Neutrophil (primary cell): ENCODE data around the gene EML6.

ENCODE experiments used
- H3K27ac ChIP-seq: fragments of 200-600 bp; sonication (generic); 2 replicates; pipeline ENCODE4 v1.5.1; 2016; ENCODE audit warnings: mild to moderate bottlenecking, moderate library complexity
- H3K27me3 ChIP-seq: fragments of 200-600 bp; sonication (generic); 2 replicates; pipeline ENCODE4 v1.6.0; 2016; ENCODE audit warnings: mild to moderate bottlenecking
- H3K36me3 ChIP-seq: fragments of 200-600 bp; sonication (generic); 2 replicates; pipeline ENCODE4 v1.5.1; 2017
- H3K4me1 ChIP-seq, 2 experiments: fragments of 200-600 bp in 1 of 2; sonication (generic) in 1 of 2; 1 replicate in 1 of 2; 2 replicates in 1 of 2; pipeline versions ENCODE4 v1.5.1 to v1.6.1; 2013 to 2016; ENCODE audit warnings: low read depth in 1 of 2, low read length in 1 of 2, mild to moderate bottlenecking in 1 of 2, moderate library complexity in 1 of 2; ENCODE audit not compliant: control insufficient read depth in 1 of 2, insufficient read depth in 1 of 2
- H3K4me3 ChIP-seq, 2 experiments: fragments of 200-600 bp in 1 of 2; sonication (generic) in 1 of 2; 1 replicate in 1 of 2; 2 replicates in 1 of 2; pipeline ENCODE4 v1.5.1; 2013 to 2016; ENCODE audit warnings: low read depth in 1 of 2, low read length in 1 of 2, mild to moderate bottlenecking in 1 of 2, moderate library complexity in 1 of 2
- H3K9me3 ChIP-seq: fragments of 200-600 bp; sonication (generic); 2 replicates; pipeline ENCODE4 v1.5.1; 2016
- TF ChIP-seq, protein P1 (sequence below): fragments of 200-600 bp; sonication (generic); IDR thresholded peaks from 2 replicates; pipeline ENCODE4 v1.5.1; 2016; ENCODE audit warnings: antibody characterized with exemption

Gene EML6

GRCh38 chr2:54997826-54998225 is 274.4 kb downstream of the EML6 start:
- peaks cover 19 to 32% of the 10 kb centered on the region in 2 experiments for H3K4me1 ChIP-seq
- peak overlapping the region; percentile 1 for H3K27ac ChIP-seq
- H3K36me3 ChIP-seq: no peaks in the 10 kb centered on the region
- H3K9me3 ChIP-seq: no peaks in the 10 kb centered on the region
- TF ChIP-seq, protein P1, sequence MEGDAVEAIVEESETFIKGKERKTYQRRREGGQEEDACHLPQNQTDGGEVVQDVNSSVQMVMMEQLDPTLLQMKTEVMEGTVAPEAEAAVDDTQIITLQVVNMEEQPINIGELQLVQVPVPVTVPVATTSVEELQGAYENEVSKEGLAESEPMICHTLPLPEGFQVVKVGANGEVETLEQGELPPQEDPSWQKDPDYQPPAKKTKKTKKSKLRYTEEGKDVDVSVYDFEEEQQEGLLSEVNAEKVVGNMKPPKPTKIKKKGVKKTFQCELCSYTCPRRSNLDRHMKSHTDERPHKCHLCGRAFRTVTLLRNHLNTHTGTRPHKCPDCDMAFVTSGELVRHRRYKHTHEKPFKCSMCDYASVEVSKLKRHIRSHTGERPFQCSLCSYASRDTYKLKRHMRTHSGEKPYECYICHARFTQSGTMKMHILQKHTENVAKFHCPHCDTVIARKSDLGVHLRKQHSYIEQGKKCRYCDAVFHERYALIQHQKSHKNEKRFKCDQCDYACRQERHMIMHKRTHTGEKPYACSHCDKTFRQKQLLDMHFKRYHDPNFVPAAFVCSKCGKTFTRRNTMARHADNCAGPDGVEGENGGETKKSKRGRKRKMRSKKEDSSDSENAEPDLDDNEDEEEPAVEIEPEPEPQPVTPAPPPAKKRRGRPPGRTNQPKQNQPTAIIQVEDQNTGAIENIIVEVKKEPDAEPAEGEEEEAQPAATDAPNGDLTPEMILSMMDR: no peak
- no peaks in the 10 kb centered on the region for H3K27me3 ChIP-seq
- no peak overlapping the region for H3K4me3 ChIP-seq

DNA sequence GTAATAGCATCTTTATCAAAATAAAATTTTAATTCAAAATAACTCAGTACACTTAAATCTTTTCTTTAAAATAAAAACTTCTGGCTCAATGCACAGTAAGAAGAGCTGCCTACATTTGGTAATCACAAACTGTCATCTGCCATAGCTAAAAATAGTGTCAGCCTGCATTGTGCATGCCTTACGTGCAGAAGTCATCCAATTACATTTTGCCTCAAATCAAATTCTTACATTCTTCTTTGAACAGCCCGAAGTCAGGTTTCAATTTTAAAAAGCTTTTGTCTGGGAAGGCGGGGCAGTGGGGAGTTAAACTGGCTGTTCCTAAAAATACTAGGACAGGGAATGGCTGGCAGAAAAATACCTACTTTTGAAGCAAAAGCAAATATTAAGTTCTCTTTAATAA is 275.7 kb downstream of the EML6 start:
- TF ChIP-seq, protein P1: no peak
- Histone ChIP-seq H3K4me3 (no peak overlapping the region), H3K36me3 (no peaks in the 10 kb centered on the region), H3K9me3 (no peaks in the 10 kb centered on the region), H3K27me3 (no peaks in the 10 kb centered on the region), H3K27ac (peak overlapping the region; percentile 77), H3K4me1 (peaks cover 19 to 32% of the 10 kb centered on the region in 2 experiments)

GRCh38 chr2:55000341-55000740 is 276.9 kb downstream of the EML6 start:
- TF ChIP-seq, protein P1: no peak
- Histone ChIP-seq H3K27ac (peak overlapping the region; percentile 77), H3K36me3 (no peaks in the 10 kb centered on the region), H3K9me3 (no peaks in the 10 kb centered on the region), H3K4me1 (peaks cover 19 to 34% of the 10 kb centered on the region in 2 experiments), H3K4me3 (no peak overlapping the region), H3K27me3 (no peaks in the 10 kb centered on the region)

DNA sequence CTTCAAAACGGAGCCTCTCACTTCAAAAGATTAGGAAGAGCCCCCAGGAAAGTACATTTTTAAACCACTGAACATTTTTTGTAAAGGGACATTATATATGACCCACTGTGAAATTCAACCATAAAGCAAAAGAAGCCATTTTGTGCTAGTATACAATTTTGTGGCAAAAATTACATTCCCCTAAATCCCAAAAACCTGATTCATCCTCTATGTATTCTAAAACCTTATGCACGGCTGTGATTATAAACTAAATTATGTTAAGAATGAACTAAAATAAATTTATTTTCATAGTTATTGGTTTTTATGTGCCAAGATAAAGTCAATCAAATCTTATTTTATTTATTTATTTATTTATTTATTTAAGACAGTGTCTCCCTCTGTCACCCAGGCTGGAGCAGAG is 278.3 kb downstream of the EML6 start:
- no peaks in the 10 kb centered on the region for H3K27me3 ChIP-seq
- no peaks in the 10 kb centered on the region for H3K9me3 ChIP-seq
- H3K27ac ChIP-seq: no peak overlapping the region
- TF ChIP-seq, protein P1: no peak
- no peak overlapping the region for H3K4me3 ChIP-seq
- no peaks in the 10 kb centered on the region for H3K36me3 ChIP-seq
- H3K4me1 ChIP-seq: peaks cover 19 to 41% of the 10 kb centered on the region in 2 experiments

GRCh38 chr2:55003706-55004639 is 280.5 kb downstream of the EML6 start:
- Histone ChIP-seq H3K4me1 (peaks cover 16 to 44% of the 10 kb centered on the region in 2 experiments), H3K9me3 (no peaks in the 10 kb centered on the region), H3K27me3 (no peaks in the 10 kb centered on the region), H3K4me3 (no peak overlapping the region), H3K27ac (no peak overlapping the region), H3K36me3 (no peaks in the 10 kb centered on the region)
- TF ChIP-seq, protein P1: no peak
